Endodermal cell (in vitro differentiated cells): Measurements from ENCODE around the gene RPL13A. TPM values are rescaled to one million over a fixed set of nuclear protein-coding genes. Genes with fewer than 3 reads are reported as not detected.

Source experiments
- DNase-seq: peaks from one replicate; pipeline ENCODE4 v3.0.0-alpha.2; 2017
- H3K27ac ChIP-seq: 2 replicates; pipeline ENCODE4 v1.5.1; 2013; ENCODE audit warnings: mild to moderate bottlenecking, low read depth, low read length, moderate library complexity
- H3K27me3 ChIP-seq: 2 replicates; pipeline ENCODE4 v1.6.1; 2013; ENCODE audit warnings: mild to moderate bottlenecking, low read length, moderate library complexity; ENCODE audit not compliant: insufficient read depth, control insufficient read depth, poor library complexity, severe bottlenecking
- H3K36me3 ChIP-seq: 2 replicates; pipeline ENCODE4 v1.7.0; 2013; ENCODE audit warnings: mild to moderate bottlenecking, low read length, moderate library complexity; ENCODE audit not compliant: control insufficient read depth, insufficient read depth
- H3K4me1 ChIP-seq: one replicate; pipeline ENCODE4 v1.7.0; 2013; ENCODE audit warnings: low read length; ENCODE audit not compliant: control insufficient read depth, insufficient read depth
- H3K4me3 ChIP-seq: 2 replicates; pipeline ENCODE4 v1.5.1; 2013; ENCODE audit warnings: mild to moderate bottlenecking, low read length, moderate library complexity
- H3K9ac ChIP-seq: 2 replicates; pipeline ENCODE4 v1.6.1; 2013; ENCODE audit warnings: mild to moderate bottlenecking, low read length, moderate library complexity; ENCODE audit not compliant: poor library complexity, severe bottlenecking; ENCODE audit errors: extremely low read depth
- H3K9me3 ChIP-seq: 2 replicates; pipeline ENCODE4 v1.6.1; 2013; ENCODE audit warnings: mild to moderate bottlenecking, low read length, moderate library complexity; ENCODE audit not compliant: control insufficient read depth
- H3K27ac Mint-ChIP-seq: 2 replicates; pipeline ENCODE4 v1.8.0; 2020; ENCODE audit warnings: mixed read lengths
- H3K27me3 Mint-ChIP-seq: 2 replicates; pipeline ENCODE4 v1.8.0; 2021; ENCODE audit warnings: mild to moderate bottlenecking, mixed read lengths; ENCODE audit not compliant: insufficient read depth
- H3K36me3 Mint-ChIP-seq: 2 replicates; pipeline ENCODE4 v1.8.0; 2020; ENCODE audit warnings: low read depth, mixed read lengths
- H3K4me1 Mint-ChIP-seq: 2 replicates; pipeline ENCODE4 v1.8.0; 2020; ENCODE audit warnings: mixed read lengths
- H3K4me3 Mint-ChIP-seq: 2 replicates; pipeline ENCODE4 v1.8.0; 2020; ENCODE audit warnings: mild to moderate bottlenecking, moderate library complexity, mixed read lengths
- H3K9me3 Mint-ChIP-seq: 2 replicates; pipeline ENCODE4 v1.8.0; 2020; ENCODE audit warnings: mild to moderate bottlenecking, mixed read lengths
- CTCF ChIP-seq: fragments of 200-600 bp; sonication (generic); conservative IDR thresholded peaks from 2 replicates; pipeline ENCODE4 v1.5.0; 2021; ENCODE audit warnings: antibody characterized with exemption, mild to moderate bottlenecking
- WGBS, 2 experiments: methylation state at CpG; one replicate each; pipeline versions ENCODE4 v1.1.5 to v1.1.7; 2013; ENCODE audit warnings: missing lambda C conversion rate in 2 of 2, mixed read lengths in 1 of 2; ENCODE audit not compliant: insufficient coverage in 1 of 2, insufficient read length in 1 of 2; 5-methylcytosine and 5-hydroxymethylcytosine counted together
- total RNA-seq, 2 donors: library from RNA; stranded (reverse); fragmentation: NEBNext Ultra II Directional in 1 of 2; extraction: Animal tissue kit (Norgen Biotek cat#: 25700) in 1 of 2; gene quantifications; 2 replicates in 1 of 2; 3 replicates in 1 of 2; pipeline ENCODE4 v1.2.1, GENCODE V29; 2021

Gene RPL13A
- total RNA-seq, 2 donors from 2014 or later, result 2,434 to 3,023 TPM

GRCh38 chr19:49491804-49492572, 4.6 kb downstream of the RPL13A start:
- Mint-ChIP-seq H3K36me3 (peaks cover 58% of the 10 kb centered on the region), H3K27ac (peak overlapping the region; percentile 82), H3K4me3 (no peak overlapping the region), H3K9me3 (peaks cover 2% of the 10 kb centered on the region), H3K27me3 (no peaks in the 10 kb centered on the region), H3K4me1 (peaks cover 9% of the 10 kb centered on the region)
- no peak for DNase-seq
- 94 to 95% methylated on average over 5 to 7 of the region's 7 CpGs for WGBS, 2 experiments
- no peak overlapping the region for H3K4me3 ChIP-seq
- H3K27ac ChIP-seq, result peak overlapping the region; percentile 9
- TF ChIP-seq CTCF, result no peak
- H3K4me1 ChIP-seq, result peaks cover 7% of the 10 kb centered on the region
- H3K9ac ChIP-seq, result peak overlapping the region; percentile 13
- H3K27me3 ChIP-seq, result no peaks in the 10 kb centered on the region
- H3K9me3 ChIP-seq, result no peaks in the 10 kb centered on the region
- peaks cover 51% of the 10 kb centered on the region for H3K36me3 ChIP-seq

- peaks cover 14% of the 10 kb centered on the region for H3K4me1 Mint-ChIP-seq
- H3K36me3 ChIP-seq, result peaks cover 57% of the 10 kb centered on the region
- no peaks in the 10 kb centered on the region for H3K9me3 ChIP-seq
- H3K4me3 Mint-ChIP-seq, result no peak overlapping the region
- peaks cover 15% of the 10 kb centered on the region for H3K4me1 ChIP-seq
- H3K27ac ChIP-seq, result peak overlapping the region; percentile 9
- no peaks in the 10 kb centered on the region for H3K27me3 ChIP-seq
- no peak overlapping the region for H3K9ac ChIP-seq
- peak overlapping the region; percentile 82 for H3K27ac Mint-ChIP-seq
- H3K4me3 ChIP-seq, result no peak overlapping the region
- no peak for TF ChIP-seq CTCF
- H3K36me3 Mint-ChIP-seq, result peaks cover 62% of the 10 kb centered on the region
- 88 to 90% methylated on average over 9 to 12 of the region's 12 CpGs for WGBS, 2 experiments
- H3K9me3 Mint-ChIP-seq, result peaks cover 2% of the 10 kb centered on the region
- H3K27me3 Mint-ChIP-seq, result no peaks in the 10 kb centered on the region
- DNase-seq, result no peak
These were observed 5.4 kb downstream of the RPL13A start for GRCh38 chr19:49492573-49493405.

DNA sequence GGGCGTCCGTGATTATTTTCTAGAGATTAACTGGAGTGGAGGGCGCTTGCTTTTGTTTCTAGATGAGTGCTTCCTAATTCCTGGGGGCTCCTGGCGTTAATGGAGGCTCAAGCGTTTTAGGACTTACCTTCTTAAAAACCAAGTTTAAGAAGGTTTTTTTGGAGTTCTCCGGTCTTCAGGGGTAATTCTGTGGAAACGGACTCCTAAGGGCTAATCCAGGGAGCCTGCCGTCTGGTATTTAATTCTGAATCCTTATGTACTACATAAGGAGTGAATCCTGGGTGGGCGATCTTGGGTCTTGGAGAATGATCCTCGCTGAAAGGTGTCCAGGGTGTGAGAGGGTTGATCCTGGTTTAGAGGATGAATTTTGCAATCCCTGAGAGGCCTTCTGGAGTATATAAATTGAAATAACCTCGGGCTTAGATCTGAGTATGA, 9.2 kb downstream of the RPL13A start:
- TF ChIP-seq CTCF, result no peak
- Histone ChIP-seq H3K27ac (peak overlapping the region; percentile 92), H3K9ac (peak overlapping the region; percentile 99), H3K27me3 (no peaks in the 10 kb centered on the region), H3K4me3 (peak overlapping the region; percentile 99), H3K9me3 (no peaks in the 10 kb centered on the region), H3K4me1 (peaks cover 12% of the 10 kb centered on the region), H3K36me3 (peaks cover 47% of the 10 kb centered on the region)
- WGBS, 2 experiments, result 0% methylated on average over 6 to 11 of the region's 11 CpGs
- Mint-ChIP-seq H3K4me1 (peaks cover 22% of the 10 kb centered on the region), H3K27me3 (no peaks in the 10 kb centered on the region), H3K4me3 (peak overlapping the region; percentile 94), H3K36me3 (peaks cover 45% of the 10 kb centered on the region), H3K27ac (peak overlapping the region; percentile 98), H3K9me3 (peaks cover 2% of the 10 kb centered on the region)
- no peak for DNase-seq
